PC-3 (cell line): Measurements from ENCODE around the gene TBX2.

Experiments
- EZH2phosphoT487 ChIP-seq: fragments of 300-600 bp; sonication (generic); IDR thresholded peaks from 2 replicates; pipeline ENCODE4 v1.6.1; 2018; ENCODE audit warnings: mild to moderate bottlenecking, antibody characterized with exemption, low read length, borderline replicate concordance
- TF ChIP-seq, protein P1 (sequence below): fragments of 300-600 bp; sonication (generic); conservative IDR thresholded peaks from 2 replicates; pipeline ENCODE4 v1.5.1; 2017; ENCODE audit warnings: antibody characterized with exemption, low read depth, mild to moderate bottlenecking, low read length

GRCh38 chr17:61372436-61372835 lies 27.2 kb upstream of the TBX2 start:
- TF ChIP-seq, protein P1, sequence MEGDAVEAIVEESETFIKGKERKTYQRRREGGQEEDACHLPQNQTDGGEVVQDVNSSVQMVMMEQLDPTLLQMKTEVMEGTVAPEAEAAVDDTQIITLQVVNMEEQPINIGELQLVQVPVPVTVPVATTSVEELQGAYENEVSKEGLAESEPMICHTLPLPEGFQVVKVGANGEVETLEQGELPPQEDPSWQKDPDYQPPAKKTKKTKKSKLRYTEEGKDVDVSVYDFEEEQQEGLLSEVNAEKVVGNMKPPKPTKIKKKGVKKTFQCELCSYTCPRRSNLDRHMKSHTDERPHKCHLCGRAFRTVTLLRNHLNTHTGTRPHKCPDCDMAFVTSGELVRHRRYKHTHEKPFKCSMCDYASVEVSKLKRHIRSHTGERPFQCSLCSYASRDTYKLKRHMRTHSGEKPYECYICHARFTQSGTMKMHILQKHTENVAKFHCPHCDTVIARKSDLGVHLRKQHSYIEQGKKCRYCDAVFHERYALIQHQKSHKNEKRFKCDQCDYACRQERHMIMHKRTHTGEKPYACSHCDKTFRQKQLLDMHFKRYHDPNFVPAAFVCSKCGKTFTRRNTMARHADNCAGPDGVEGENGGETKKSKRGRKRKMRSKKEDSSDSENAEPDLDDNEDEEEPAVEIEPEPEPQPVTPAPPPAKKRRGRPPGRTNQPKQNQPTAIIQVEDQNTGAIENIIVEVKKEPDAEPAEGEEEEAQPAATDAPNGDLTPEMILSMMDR, result no peak
- no peak for TF ChIP-seq EZH2phosphoT487
